ENCODE measurements around the gene DNM2. TPM values are rescaled to one million over a fixed set of nuclear protein-coding genes. Genes with fewer than 3 reads are reported as not detected.
"Not testable (repeated sequence)": the region's sequence is repeated elsewhere in the genome, so short reads cannot be mapped to it uniquely, and the experiment has no call there.

The DNM2 gene
- total RNA-seq, 1 donor from 2014 or later, result 77.4 TPM

- DNase-seq (ENCODE audit: low read depth in 2 of 2), result no peak
Measured at GRCh38 chr19:10724573-10725071, 6.7 kb downstream of the DNM2 start.

GRCh38 chr19:10725415-10725814 lies 7.5 kb downstream of the DNM2 start:
- DNase-seq (ENCODE audit: low read depth in 2 of 2), result no peak

- DNase-seq (ENCODE audit: low read depth in 2 of 2), result no peak
Measured at GRCh38 chr19:10726268-10726667, 8.4 kb downstream of the DNM2 start.

GRCh38 chr19:10727685-10728201 lies 9.9 kb downstream of the DNM2 start:
- no peak for DNase-seq (ENCODE audit: low read depth in 2 of 2)

- DNase-seq (ENCODE audit: low read depth in 2 of 2), result no peak
Measured at GRCh38 chr19:10729411-10729810, 11.5 kb downstream of the DNM2 start.

GRCh38 chr19:10730932-10731331 lies 13.1 kb downstream of the DNM2 start:
- DNase-seq (ENCODE audit: low read depth in 2 of 2), result no peak

GRCh38 chr19:10735741-10736140 lies 17.9 kb downstream of the DNM2 start:
- no peak for DNase-seq (ENCODE audit: low read depth in 2 of 2)

- no peak for DNase-seq (ENCODE audit: low read depth in 2 of 2)
Measured at GRCh38 chr19:10736189-10736588, 18.3 kb downstream of the DNM2 start.

- DNase-seq (ENCODE audit: low read depth in 2 of 2), result no peak
Measured at GRCh38 chr19:10736916-10737551, 19.2 kb downstream of the DNM2 start.

- DNase-seq (ENCODE audit: low read depth in 2 of 2), result no peak
Measured at GRCh38 chr19:10737722-10738121, 19.8 kb downstream of the DNM2 start.

- DNase-seq (ENCODE audit: low read depth in 2 of 2), result no peak
Measured at GRCh38 chr19:10740798-10741197, 22.9 kb downstream of the DNM2 start.

- peak in 1 of 2 donors; percentile 87 for DNase-seq (ENCODE audit: low read depth in 2 of 2)
Measured at GRCh38 chr19:10742476-10742875, 24.6 kb downstream of the DNM2 start.

GRCh38 chr19:10744253-10744798 lies 26.4 kb downstream of the DNM2 start:
- DNase-seq (ENCODE audit: low read depth in 2 of 2), result no peak

- DNase-seq (ENCODE audit: low read depth in 2 of 2), result no peak
Measured at GRCh38 chr19:10744801-10745293, 27.0 kb downstream of the DNM2 start.

- not testable (repeated sequence) for DNase-seq (ENCODE audit: low read depth in 2 of 2)
Measured at GRCh38 chr19:10746437-10746836, 28.6 kb downstream of the DNM2 start.

GRCh38 chr19:10747271-10747670 lies 29.4 kb downstream of the DNM2 start:
- DNase-seq (ENCODE audit: low read depth in 2 of 2), result no peak

- no peak for DNase-seq (ENCODE audit: low read depth in 2 of 2)
Measured at GRCh38 chr19:10747674-10748073, 29.8 kb downstream of the DNM2 start.

- DNase-seq (ENCODE audit: low read depth in 2 of 2), result no peak
Measured at GRCh38 chr19:10748195-10748926, 30.5 kb downstream of the DNM2 start.

GRCh38 chr19:10748927-10749434 lies 31.1 kb downstream of the DNM2 start:
- DNase-seq (ENCODE audit: low read depth in 2 of 2), result peak in 1 of 2 donors; percentile 38

- no peak for DNase-seq (ENCODE audit: low read depth in 2 of 2)
Measured at GRCh38 chr19:10749435-10750384, 31.8 kb downstream of the DNM2 start.

Measured in dermis microvascular lymphatic vessel endothelial cell (primary cell).